NCI-H526 treated with DMSO at 0.1 percent for 48 hours (cell line): Measurements from ENCODE around the gene CTNNA2.

Experiments used
- DNase-seq: peaks from one replicate; lab custom pipeline; 2025; lab: John Stamatoyannopoulos, UW

Gene CTNNA2

GRCh38 chr2:80490964-80491363, 978.1 kb downstream of the CTNNA2 start:
- DNase-seq: no peak

DNA sequence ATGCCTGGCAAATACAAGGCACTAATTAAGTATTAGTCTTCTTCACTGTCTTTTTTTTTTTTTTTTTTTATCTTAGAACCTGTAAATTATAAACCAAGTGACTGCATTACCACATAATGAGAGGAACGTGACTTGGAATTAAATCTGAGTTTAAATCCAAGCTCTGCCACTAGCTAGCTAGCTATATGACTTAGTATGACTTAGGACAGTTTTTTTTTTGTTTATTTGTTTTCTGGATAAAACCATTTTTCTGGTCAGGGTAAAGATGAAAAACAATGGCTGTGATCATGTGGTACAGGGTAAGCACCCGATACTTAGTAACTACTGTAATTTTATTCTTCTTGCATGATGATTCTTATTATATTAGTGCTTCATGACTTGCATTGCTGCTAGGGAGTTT, 983.5 kb downstream of the CTNNA2 start:
- DNase-seq: no peak

DNA sequence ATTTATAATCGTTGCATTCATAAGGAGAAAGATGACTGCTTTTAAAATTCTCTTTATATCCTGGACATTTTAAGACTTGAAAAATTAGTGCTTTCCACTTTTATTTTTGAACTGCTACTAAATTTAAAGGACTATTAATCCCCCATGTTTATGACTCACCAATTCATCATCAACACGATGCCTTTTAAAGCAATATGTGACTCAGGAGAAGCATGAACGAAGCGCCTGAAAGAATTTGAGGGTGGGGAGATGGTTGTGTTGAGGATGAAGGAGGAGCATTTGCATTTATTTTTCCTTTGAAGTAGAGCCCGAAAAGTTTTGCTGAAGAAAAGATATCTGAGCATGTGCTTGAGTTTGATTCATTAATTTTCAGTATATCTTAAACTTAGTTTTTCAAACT, 983.9 kb downstream of the CTNNA2 start:
- DNase-seq: no peak

DNA sequence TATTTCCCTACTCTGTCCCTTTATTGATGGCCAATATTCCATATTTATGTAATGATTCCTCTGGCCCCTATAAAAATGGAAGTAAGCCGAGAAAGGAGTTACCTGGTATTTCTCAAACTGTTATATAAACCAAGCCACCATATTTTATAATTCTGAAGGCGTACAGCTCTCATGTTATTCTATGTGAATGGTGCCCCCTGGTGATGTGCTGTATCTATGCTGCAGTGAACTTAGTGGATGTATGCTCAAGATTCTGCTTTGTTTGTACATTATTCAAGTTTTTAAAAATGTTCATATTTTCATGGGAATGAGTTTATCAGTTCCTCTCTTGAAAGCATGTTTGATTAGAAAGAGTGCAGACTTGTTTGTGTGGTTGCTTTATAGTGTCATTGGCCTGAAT, 986.2 kb downstream of the CTNNA2 start:
- DNase-seq: no peak

DNA sequence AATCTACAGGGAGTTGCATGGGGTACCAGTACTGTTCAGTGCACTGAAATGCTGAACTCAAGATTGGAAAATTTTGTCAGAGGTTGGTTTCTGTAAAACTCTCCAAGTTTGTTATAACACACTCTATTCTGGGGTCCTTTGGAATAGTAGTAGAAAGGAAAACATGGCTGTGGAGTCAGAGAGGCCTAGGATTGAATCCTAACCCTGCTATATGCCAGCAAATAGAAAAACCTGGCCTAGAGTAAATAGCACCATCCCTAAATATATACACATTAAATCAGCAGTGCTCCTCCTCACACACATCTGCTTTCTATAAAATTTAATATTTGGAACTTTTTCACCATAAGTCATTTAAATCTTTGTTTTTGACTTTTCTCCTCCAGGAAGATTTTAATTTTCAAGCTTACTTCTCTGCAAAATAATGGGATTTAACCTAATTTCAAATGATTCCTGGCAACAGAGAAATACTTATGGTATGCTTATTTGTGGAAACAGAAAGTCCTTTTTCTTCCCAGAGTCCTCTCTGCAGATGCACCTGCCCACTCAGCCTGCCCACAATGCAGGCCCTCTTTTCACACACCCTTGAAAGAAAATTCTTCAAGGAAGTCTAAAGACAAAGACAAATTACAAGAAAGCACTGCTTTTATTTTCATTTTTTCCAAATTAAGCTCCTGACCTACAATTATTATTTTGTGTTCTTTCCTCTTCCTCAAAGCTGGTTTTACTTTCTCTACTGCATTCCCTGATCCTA, 989.2 kb downstream of the CTNNA2 start:
- DNase-seq: no peak

DNA sequence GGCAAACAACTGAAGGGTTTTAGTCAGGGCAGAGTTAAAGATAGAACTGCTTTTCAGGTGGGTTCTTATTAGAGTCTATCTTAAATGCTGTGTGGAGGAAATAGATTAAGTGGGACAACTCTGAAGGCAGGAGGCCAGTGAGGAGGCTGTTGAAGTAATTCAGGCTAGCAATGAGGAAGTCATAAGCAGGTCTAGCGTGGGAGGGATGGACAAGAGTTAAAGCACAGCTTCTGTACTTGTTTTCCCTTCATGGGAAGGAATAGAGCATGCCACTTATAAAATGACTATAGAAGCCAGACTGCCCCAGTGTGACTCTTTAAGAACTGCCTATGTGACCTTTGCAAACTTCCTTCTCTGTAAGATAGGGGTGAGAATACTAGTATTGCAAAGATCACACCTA, 993.7 kb downstream of the CTNNA2 start:
- DNase-seq: no peak

- no peak for DNase-seq
Observed at GRCh38 chr2:80510716-80511115, 997.9 kb downstream of the CTNNA2 start.

DNA sequence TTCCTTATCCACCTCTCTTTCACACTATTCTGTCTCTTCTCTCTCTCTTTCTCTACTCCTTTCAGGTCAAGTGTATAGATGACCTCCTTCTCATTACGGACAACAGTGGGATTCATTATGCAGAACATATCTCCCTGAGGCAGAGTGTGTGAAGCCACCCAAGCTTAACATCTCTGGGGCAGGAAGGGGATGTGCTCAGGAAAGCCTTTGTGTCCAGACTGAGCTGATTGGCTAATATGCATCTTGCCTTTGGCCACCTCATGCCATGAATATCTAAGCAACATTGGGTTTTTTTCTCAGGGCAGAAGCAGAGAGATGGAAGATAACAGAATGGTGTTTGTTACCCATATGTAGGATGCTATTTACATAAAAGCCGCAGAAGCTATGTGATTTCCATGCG, 1003.1 kb downstream of the CTNNA2 start:
- DNase-seq: peak; percentile 85

- no peak for DNase-seq
Observed at GRCh38 chr2:80517316-80517715, 1004.5 kb downstream of the CTNNA2 start.

DNA sequence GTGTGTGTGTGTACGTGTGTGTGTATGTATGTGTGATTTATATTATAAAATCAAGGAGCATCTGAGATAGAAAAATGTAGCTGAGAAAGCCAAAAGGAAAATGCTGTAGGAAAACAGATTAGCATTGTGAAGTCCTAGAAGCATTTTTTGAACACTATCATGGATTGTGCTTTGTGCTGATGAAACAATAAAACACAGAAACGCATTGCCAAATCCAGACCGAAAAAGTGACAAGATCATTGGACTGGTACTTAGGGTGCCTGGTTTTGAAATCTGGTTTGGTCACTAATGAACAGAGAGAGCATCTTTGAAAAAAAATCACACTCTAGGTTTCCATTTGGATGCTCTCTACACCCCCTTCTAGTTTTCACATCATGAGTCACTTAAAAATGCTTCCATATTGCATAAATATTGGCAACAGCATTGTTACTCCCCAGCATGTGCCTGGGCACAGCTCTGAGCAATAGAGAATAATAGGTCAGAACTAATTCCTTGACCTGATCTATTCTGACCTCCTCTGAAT, 1006.3 kb downstream of the CTNNA2 start:
- DNase-seq: no peak

DNA sequence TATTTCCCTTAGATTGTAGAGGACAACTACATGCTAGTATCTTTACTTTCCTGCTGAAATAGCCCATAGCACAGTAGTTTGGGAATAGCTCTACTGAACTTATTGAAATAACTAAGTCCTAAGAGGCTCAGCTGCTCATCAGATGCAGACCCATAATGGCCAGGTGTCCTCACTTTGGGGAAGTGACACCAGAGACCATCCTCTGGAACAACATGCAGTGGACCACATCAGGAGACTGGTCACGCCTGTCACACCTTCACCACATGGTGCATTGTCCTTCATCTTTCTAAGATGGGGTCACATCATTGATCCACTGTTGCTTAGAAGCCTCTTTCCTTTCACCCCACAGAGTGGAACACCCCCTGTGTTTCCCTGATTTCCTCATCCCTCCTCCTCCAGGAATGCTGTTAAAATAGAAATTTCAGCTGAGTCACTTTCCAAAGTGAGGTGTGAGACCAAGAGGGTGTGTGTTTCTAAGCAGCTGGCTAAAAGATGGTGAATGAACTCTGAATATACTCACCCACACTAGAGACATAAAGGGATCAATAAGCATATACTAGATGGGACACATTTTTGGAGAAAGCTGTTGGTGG, 1006.9 kb downstream of the CTNNA2 start:
- DNase-seq: no peak

GRCh38 chr2:80525152-80525551, 1012.3 kb downstream of the CTNNA2 start:
- DNase-seq: no peak

DNA sequence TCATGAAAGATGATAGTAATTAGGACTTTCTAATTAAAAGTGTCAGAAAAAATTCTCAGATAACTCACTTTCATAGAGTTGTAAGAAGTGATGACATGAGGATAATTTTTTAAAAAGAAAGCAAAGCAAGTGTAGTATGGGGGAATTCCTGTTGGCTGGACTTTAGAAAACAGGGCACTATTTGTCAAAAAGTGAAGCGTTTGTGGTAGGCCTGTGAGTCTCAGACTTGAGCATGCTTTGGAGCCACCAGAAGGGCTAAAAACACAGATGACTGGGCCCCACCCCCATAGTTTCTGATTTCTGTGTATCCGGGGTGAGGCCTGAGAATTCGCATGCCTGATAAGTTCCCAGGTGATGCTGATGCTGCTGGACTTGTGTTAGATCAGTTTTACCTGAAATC, 1014.3 kb downstream of the CTNNA2 start:
- no peak for DNase-seq

GRCh38 chr2:80529466-80530165, 1016.8 kb downstream of the CTNNA2 start:
- no peak for DNase-seq

DNA sequence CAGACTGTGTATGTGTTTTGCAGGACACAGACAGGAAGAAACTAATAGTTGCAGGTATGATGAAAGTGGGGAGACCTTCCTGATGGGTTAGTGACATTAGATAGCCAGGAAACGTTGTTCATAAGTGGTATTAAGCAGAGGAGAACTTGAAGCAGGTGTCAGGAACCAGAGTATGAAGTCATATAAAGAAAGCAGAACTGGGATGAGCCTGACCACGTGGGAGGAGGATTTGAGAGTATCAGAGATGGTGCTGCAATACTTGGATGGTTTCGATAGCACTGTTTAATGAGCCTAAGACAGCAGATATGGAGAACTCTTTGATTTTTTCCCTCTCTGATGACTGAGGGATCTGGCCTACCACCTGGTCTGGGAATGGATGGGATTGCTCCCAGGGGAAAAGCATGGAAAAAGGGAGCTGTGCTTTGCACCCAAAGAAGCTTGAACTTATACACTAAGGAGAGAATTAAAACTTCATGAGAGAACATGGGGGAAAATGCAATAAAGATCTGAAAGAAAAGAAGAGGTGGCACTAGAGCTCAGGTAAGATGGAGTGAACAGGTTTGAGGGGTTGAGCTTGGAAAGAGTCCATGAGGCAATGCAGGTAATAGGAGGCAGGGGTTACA, 1017.7 kb downstream of the CTNNA2 start:
- DNase-seq: no peak

- DNase-seq: no peak
Observed at GRCh38 chr2:80531319-80531718, 1018.5 kb downstream of the CTNNA2 start.

DNA sequence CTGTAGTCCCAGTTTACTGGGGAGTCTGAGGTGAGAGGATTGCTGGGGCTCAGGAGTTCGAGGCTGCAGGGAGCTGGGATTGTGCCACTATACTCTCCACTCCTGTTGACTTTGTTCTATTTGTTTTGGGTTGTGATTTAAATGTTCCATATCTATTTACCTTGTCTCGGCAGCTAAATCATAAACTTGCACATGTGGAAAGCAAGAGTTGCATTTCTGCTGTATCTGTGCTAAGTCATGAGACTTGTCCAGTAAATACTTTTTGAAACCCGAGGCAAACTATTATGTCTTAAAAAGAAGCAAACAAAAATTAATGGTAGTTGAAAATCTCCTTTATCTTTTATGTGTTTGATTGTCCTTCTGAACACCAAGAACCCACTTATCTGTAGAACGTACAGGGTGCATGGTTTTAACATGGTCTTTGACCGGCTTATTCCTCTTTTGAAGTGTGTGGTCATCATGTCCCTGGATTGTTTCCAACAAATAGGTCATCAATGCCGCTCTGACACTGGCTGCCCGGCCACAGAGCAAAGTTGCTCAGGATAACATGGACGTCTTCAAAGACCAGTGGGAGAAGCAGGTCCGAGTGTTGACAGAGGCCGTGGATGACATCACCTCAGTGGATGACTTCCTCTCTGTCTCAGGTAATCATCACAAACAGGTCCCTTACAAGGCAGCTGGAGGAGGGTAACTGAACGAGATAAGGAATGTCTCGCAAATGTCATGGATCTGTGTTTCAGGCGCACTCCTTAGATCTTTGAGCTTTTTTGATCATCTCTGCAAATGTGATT, 1032.8 kb downstream of the CTNNA2 start:
- no peak for DNase-seq

DNA sequence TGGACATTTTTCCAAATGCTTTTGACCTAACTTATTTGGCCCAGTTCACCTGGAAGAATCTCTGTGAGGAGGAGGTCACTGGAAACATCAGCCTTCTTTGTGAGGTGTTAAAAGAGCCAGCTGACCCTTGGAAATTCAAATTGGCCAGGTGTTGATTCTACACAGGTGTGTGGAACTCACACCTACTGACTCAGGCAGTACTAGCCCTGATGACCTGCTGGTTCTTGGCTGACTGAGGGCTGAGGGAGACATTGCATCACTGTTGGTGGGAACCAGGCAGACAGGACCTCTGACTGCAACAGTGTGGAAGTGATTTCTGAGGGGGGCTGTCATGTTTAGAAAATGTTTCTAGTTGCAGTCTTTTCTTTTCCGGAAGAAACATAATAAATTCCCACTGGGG, 1033.9 kb downstream of the CTNNA2 start:
- no peak for DNase-seq

DNA sequence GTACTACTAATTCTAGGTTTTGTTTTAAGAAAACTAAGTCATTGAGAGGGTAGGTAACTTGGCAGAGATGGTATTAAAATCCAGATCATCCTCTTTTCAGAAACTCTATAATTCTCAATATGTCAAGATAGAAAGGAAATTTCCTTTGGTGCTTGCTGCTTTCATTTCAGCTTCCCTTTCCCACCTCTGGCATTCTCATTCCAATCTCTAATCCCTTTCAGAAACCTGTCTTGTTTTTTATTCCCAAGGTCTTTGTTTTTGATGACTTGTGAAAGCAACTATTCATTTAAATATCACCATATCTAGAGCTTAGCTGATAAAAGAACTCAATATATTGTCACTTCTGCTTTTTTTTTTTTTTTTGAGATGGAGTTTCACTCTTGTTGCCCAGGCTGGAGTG, 1034.5 kb downstream of the CTNNA2 start:
- no peak for DNase-seq

DNA sequence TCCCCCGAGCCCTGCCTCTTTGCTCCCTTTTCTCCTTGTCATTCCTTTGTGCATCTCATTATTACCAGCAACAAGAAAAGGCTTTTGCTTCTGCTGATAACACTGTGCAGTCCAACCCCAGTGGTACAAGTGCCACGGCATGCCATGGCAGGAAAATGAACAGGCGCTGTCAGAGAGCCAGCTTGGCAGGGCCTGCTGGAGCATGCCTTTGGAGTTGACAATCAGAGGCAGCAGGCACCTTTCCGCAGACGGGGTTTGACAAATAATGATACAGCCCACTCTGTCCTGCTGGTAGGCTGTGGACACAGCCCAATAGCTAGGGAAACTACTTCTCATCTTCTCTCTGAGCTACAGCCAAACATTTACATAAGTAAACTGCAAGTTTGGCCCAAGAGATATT, 1035.6 kb downstream of the CTNNA2 start:
- peak; percentile 47 for DNase-seq

GRCh38 chr2:80549901-80550300, 1037.0 kb downstream of the CTNNA2 start:
- no peak for DNase-seq

GRCh38 chr2:80560326-80560725, 1047.5 kb downstream of the CTNNA2 start:
- no peak for DNase-seq
